HFFc6 (cell line): ENCODE data around the gene ZNF628. TPM values are rescaled to one million over a fixed set of nuclear protein-coding genes. Genes with fewer than 3 reads are reported as not detected.

Experiments
- DNase-seq: peaks from one replicate; pipeline ENCODE4 v3.0.0-alpha.2; 2018
- H3K27ac Mint-ChIP-seq: 2 replicates; pipeline ENCODE4 v1.8.0; 2020; ENCODE audit warnings: mild to moderate bottlenecking, mixed read lengths
- H3K27me3 Mint-ChIP-seq: 2 replicates; pipeline ENCODE4 v1.8.0; 2021; ENCODE audit warnings: mild to moderate bottlenecking, moderate library complexity, mixed read lengths; ENCODE audit not compliant: insufficient read depth
- H3K36me3 Mint-ChIP-seq: 2 replicates; pipeline ENCODE4 v1.8.0; 2021; ENCODE audit warnings: low read depth, mixed read lengths
- H3K4me1 Mint-ChIP-seq: 2 replicates; pipeline ENCODE4 v1.8.0; 2020; ENCODE audit warnings: low read depth, mixed read lengths
- H3K4me3 Mint-ChIP-seq: 2 replicates; pipeline ENCODE4 v1.8.0; 2020; ENCODE audit warnings: mild to moderate bottlenecking, moderate library complexity, mixed read lengths
- H3K9me3 Mint-ChIP-seq: 2 replicates; pipeline ENCODE4 v1.8.0; 2020; ENCODE audit warnings: mild to moderate bottlenecking, mixed read lengths
- CTCF ChIP-seq: fragments of 200-600 bp; sonication (generic); IDR thresholded peaks from 2 replicates; pipeline ENCODE4 v1.5.0; 2021; ENCODE audit warnings: antibody characterized with exemption, mild to moderate bottlenecking
- total RNA-seq, 6 experiments: library from RNA; stranded (reverse); fragmentation: NEBNext Ultra II Directional; extraction: Animal tissue kit (Norgen Biotek cat#: 25700); gene quantifications; 2 replicates in 1 of 6; 3 replicates in 5 of 6; pipeline ENCODE4 v1.2.3, GENCODE V29; 2021

The ZNF628 gene
- total RNA-seq, 6 experiments from 2014 or later, result 8.6 to 11.3 (median 9.5) TPM

DNA sequence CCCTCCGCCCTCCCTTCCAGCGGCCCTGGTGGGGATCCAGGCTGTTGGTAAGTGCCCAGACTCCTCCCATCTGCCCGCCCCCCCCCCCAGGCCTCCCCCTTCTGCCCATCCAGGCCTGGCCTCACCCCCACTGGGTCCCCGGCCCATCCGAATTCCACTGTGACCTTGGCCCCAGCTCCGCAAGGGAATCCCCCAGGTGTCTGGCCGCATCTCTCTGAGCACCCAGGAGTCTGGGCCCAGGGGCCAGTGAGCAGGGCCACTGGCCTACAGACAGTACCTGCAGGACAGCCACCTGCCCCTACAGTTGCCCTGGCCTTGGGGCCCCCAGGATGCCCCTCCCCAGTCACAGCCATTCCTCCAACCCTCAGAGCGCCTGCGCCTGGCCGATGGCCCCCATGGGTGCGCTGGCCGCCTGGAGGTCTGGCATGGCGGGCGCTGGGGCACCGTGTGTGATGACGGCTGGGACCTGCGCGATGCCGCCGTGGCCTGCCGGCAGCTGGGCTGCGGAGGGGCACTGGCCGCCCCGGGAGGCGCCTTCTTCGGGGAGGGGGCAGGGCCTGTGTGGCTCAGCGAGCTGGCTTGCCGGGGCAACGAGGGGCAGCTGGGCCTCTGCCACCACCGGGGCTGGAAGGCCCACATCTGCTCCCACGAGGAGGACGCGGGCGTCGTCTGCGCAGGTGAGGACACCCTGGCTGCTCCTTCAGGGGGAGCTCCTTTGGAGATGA is 12.7 kb downstream of the ZNF628 start:
- peaks cover 4% of the 10 kb centered on the region for H3K27me3 Mint-ChIP-seq
- peak overlapping the region; percentile 43; the same call in 1 of the 2 replicates for H3K27ac Mint-ChIP-seq
- no peaks in the 10 kb centered on the region for H3K36me3 Mint-ChIP-seq
- no peak for DNase-seq
- H3K9me3 Mint-ChIP-seq, result no peaks in the 10 kb centered on the region
- no peak for TF ChIP-seq CTCF
- H3K4me3 Mint-ChIP-seq, result peak overlapping the region; percentile 87
- peaks cover 50% of the 10 kb centered on the region for H3K4me1 Mint-ChIP-seq

GRCh38 chr19:55489711-55490477 is 13.5 kb downstream of the ZNF628 start:
- peaks cover 57% of the 10 kb centered on the region for H3K4me1 Mint-ChIP-seq
- H3K27me3 Mint-ChIP-seq, result peaks cover 4% of the 10 kb centered on the region
- peak overlapping the region; percentile 43 for H3K27ac Mint-ChIP-seq
- no peak for DNase-seq
- no peaks in the 10 kb centered on the region for H3K9me3 Mint-ChIP-seq
- H3K36me3 Mint-ChIP-seq, result peaks cover 5% of the 10 kb centered on the region; the same call in 1 of the 2 replicates
- no peak for TF ChIP-seq CTCF
- no peak overlapping the region; the same call in 1 of the 2 replicates for H3K4me3 Mint-ChIP-seq

DNA sequence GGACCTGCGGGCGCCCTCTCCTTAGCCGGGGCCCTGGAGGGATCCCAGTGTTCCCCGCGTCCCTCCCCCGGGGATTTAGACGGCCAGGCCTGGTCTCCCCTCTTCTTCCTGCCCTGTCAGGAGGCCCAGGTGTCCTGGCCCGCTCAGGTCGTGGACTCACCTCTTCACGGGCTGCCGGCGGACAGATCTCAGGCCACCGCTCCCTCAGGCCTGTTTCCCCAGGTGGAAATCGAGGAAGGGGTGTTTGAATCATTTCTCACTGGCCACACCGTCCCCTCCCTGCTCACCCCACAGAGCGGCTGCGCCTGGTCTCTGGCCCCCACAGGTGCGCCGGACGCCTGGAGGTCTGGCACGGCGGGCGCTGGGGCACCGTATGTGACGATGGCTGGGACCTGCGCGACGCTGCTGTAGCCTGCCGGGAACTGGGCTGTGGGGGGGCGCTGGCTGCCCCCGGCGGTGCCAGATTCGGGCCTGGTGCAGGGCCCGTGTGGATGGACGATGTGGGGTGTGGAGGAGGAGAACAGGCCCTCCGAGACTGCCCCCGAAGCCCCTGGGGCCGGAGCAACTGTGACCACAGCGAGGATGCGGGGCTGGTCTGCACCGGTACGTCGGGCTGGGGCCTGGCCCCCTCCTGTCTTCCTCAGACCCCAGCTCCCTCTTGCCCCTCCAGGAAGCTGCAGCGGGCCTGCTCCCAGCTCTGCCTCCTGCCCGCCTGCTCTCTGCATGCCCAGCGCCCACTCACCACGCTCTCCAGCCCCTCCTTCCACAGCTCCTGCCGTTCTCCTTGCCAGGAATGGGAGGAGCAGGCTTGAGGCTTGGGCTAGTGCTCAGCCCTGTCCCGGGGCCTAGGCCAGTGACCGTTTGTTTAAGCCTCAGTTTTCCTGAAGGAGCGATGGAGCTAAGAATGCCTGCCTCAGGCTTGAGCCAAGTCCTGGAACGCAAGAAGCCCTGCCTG is 14.3 kb downstream of the ZNF628 start:
- H3K27me3 Mint-ChIP-seq, result peaks cover 3% of the 10 kb centered on the region
- H3K4me3 Mint-ChIP-seq, result no peak overlapping the region; the same call in 1 of the 2 replicates
- H3K4me1 Mint-ChIP-seq, result peaks cover 61% of the 10 kb centered on the region
- DNase-seq, result no peak
- H3K9me3 Mint-ChIP-seq, result no peaks in the 10 kb centered on the region
- no peak for TF ChIP-seq CTCF
- no peak overlapping the region for H3K27ac Mint-ChIP-seq
- H3K36me3 Mint-ChIP-seq, result peaks cover 10% of the 10 kb centered on the region; the same call in 1 of the 2 replicates

DNA sequence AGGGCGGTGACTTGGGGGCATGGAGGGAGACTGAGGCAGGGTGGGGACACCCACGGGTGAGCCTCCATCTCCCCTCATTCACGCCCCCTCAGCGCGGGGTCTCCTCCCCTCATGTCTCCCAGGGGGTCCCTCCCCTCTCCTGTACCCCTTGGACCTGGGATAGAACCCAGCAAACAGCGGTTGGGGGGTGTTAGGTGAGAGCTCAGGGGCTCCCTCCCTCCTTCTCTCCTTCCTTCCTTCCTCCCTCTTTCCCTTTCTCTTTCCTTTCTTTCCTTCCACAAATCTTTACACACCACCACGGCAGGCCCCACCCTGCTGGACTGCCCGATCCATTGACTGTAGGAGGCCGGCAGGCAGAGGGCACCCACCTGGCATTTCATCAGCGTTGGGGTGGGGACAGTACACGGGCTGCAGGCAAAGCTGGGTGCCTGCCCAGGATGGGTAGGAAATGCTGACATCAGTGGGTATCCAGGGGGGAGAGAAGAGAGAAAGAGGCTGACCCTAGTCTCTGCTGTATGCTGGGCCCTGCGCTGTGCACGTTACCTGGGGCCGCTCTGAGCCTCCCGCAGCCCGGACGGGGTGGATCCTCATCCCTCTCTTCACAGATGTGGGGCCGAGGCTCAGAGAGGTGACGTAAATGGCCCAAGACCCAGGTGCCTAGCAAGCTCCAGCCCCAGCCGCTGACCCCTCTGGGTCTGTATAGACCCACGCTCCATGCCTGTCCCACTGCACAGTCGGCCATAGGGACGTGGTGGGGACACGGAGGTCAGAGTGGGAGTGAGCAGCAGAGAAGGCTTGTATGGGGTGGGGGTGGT is 15.3 kb downstream of the ZNF628 start:
- Mint-ChIP-seq H3K9me3 (no peaks in the 10 kb centered on the region), H3K27ac (peak overlapping the region; percentile 10; the same call in 1 of the 2 replicates), H3K4me1 (peaks cover 61% of the 10 kb centered on the region), H3K36me3 (peaks cover 15% of the 10 kb centered on the region; the same call in 1 of the 2 replicates), H3K4me3 (0 out of 2 replicates have a peak overlapping the region, but pooled peaks have one; percentile 2), H3K27me3 (peaks cover 6% of the 10 kb centered on the region)
- DNase-seq, result no peak
- no peak for TF ChIP-seq CTCF
